Glutamatergic neuron (in vitro differentiated cells): ENCODE measurements around the gene PTPRH. TPM values are rescaled to one million over a fixed set of nuclear protein-coding genes. Genes with fewer than 3 reads are reported as not detected.

ENCODE experiments used
- DNase-seq: peaks from one replicate; pipeline ENCODE4 v3.0.0; 2022
- H3K27ac Mint-ChIP-seq: one replicate; pipeline ENCODE4 v1.8.0; 2020; ENCODE audit warnings: mild to moderate bottlenecking, mixed read lengths, inconsistent platforms; ENCODE audit not compliant: unreplicated experiment
- H3K27me3 Mint-ChIP-seq: one replicate; pipeline ENCODE4 v1.8.0; 2020; ENCODE audit warnings: mild to moderate bottlenecking, moderate library complexity, mixed read lengths, inconsistent platforms; ENCODE audit not compliant: unreplicated experiment
- H3K36me3 Mint-ChIP-seq: one replicate; pipeline ENCODE4 v1.8.0; 2020; ENCODE audit warnings: mild to moderate bottlenecking, mixed read lengths, inconsistent platforms; ENCODE audit not compliant: unreplicated experiment
- H3K4me1 Mint-ChIP-seq: one replicate; pipeline ENCODE4 v1.8.0; 2020; ENCODE audit warnings: mild to moderate bottlenecking, low read depth, mixed read lengths, inconsistent platforms; ENCODE audit not compliant: unreplicated experiment
- H3K4me3 Mint-ChIP-seq: one replicate; pipeline ENCODE4 v1.8.0; 2020; ENCODE audit warnings: mild to moderate bottlenecking, mixed read lengths, inconsistent platforms; ENCODE audit not compliant: unreplicated experiment
- H3K9me3 Mint-ChIP-seq: one replicate; pipeline ENCODE4 v1.8.0; 2020; ENCODE audit warnings: mild to moderate bottlenecking, moderate library complexity, mixed read lengths, inconsistent platforms; ENCODE audit not compliant: unreplicated experiment
- total RNA-seq: library from RNA; stranded (reverse); fragmentation: NEBNext Ultra II Directional; extraction: Animal tissue kit (Norgen Biotek cat#: 25700); gene quantifications from one replicate; pipeline ENCODE4 v1.2.1, GENCODE V29; 2021; ENCODE audit not compliant: unreplicated experiment
- TF ChIP-seq, protein P1 (sequence below): fragments of 200-600 bp; sonication (generic); IDR thresholded peaks from one replicate; pipeline ENCODE4 v1.5.0; 2021; ENCODE audit not compliant: partially characterized antibody, unreplicated experiment

PTPRH gene
- total RNA-seq, 1 donor from 2014 or later = 7.4 TPM

DNA sequence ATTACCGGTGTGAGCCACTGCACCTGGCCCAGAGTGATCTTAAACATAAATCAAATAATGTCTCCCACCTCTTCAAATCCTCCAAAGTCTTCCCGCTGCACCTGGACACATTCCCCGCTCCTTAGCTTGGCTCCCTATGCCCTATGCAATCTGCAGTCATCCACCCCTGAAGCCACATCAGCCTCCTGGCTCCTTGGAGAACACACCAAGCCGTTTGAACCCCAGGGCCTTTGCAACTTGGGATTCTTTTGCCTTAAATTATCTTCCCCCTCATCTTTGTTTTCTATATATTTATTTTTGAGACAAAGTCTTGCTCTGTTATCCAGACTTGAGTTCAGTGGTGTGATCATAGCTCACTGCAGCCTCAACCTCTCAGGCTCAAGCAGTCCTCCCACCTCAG, 40.2 kb downstream of the PTPRH start:
- H3K4me3 Mint-ChIP-seq = no peak overlapping the region
- H3K9me3 Mint-ChIP-seq = peaks cover 7% of the 10 kb centered on the region
- H3K27me3 Mint-ChIP-seq = peaks cover 27% of the 10 kb centered on the region

DNA sequence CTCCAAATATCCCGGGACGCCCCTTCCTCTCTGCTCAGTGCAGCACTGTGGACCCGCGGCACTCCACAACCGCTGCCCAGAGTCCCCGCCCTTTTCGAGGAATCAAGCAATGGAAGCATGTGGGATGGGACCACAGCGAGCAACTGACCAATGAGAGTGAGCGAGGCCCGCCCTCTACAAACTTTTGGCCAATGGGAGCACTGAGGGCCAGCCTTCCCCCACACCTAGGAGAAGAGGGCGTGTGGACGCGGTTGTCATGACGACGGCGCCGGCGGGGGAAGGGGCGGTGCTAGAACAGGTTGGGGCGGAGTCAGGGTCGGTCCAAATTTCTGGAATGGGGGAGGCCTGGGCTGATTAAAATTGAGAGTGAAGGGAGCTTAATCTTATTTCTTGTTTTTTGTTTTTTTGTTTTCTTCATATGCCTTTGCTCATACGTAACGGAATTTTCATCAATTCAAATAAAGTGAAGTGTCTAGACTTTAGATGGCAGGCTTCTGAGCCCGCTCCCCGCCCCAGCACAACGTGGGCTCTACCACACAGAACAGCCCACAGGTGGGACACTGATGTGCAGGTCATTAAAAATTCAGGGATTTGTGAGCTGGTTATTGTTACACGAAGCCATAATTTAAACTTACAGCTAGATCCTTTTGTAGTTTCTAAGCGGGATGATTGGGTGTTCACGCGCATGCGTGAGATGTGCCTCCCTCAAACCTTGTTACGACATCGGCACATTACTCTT, 42.6 kb downstream of the PTPRH start, which contains the start of gene DNAAF3:
TSS of gene DNAAF3 (minus strand) at position 84 of the 739 bp plus-strand sequence. CDS start 200 bp downstream, outside the sequence.
- H3K27me3 Mint-ChIP-seq = peaks cover 17% of the 10 kb centered on the region
- no peaks in the 10 kb centered on the region for H3K36me3 Mint-ChIP-seq
- peaks cover 3% of the 10 kb centered on the region for H3K9me3 Mint-ChIP-seq
- peak within 1 kb of the TSS; percentile 99 for H3K4me3 Mint-ChIP-seq
- H3K27ac Mint-ChIP-seq = peak within 1 kb of the TSS; percentile 86
- DNase-seq = peak; percentile 98
- no peaks in the 10 kb centered on the region for H3K4me1 Mint-ChIP-seq
- TF ChIP-seq, protein P1, sequence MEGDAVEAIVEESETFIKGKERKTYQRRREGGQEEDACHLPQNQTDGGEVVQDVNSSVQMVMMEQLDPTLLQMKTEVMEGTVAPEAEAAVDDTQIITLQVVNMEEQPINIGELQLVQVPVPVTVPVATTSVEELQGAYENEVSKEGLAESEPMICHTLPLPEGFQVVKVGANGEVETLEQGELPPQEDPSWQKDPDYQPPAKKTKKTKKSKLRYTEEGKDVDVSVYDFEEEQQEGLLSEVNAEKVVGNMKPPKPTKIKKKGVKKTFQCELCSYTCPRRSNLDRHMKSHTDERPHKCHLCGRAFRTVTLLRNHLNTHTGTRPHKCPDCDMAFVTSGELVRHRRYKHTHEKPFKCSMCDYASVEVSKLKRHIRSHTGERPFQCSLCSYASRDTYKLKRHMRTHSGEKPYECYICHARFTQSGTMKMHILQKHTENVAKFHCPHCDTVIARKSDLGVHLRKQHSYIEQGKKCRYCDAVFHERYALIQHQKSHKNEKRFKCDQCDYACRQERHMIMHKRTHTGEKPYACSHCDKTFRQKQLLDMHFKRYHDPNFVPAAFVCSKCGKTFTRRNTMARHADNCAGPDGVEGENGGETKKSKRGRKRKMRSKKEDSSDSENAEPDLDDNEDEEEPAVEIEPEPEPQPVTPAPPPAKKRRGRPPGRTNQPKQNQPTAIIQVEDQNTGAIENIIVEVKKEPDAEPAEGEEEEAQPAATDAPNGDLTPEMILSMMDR = no peak

More for the DNA sequence above, 40.2 kb downstream of the PTPRH start:
- TF ChIP-seq, protein P1 = no peak
- Mint-ChIP-seq H3K4me1 (peaks cover 8% of the 10 kb centered on the region), H3K27ac (no peak overlapping the region), H3K36me3 (no peaks in the 10 kb centered on the region)
- DNase-seq = no peak

DNA sequence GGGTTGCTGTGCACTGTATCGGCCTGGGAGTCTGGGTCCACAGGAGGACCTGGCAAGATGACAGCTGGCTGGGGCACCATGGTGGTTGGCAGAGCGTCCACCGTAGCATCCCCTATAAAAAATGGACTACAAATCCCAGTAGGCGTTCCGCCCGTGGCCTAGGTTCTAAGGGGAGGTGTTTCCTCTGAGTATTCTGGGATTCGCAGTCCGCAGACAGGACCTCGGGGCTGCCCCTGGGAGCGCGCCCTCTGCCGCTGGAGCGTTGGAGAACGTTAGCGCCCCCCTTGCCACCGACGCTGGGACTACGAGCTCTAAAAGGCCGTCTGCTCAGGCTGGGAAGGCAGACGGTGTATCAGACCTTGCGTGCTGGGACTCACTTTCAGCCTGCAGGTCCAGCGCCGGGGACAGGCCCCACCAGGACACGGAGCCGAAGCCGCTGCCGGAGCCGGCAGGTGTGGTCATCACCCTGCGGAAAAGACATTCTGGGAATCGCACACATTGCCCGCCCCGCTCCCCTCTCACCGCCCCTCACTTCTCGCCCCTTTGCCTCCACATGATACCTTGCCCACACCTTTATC, 43.3 kb downstream of the PTPRH start:
- Mint-ChIP-seq H3K27me3 (peaks cover 17% of the 10 kb centered on the region), H3K4me3 (peak overlapping the region; percentile 99), H3K4me1 (no peaks in the 10 kb centered on the region), H3K36me3 (no peaks in the 10 kb centered on the region), H3K27ac (peak overlapping the region; percentile 86), H3K9me3 (peaks cover 3% of the 10 kb centered on the region)
- TF ChIP-seq, protein P1 = peak; percentile 29
- peak; percentile 88 for DNase-seq

DNA sequence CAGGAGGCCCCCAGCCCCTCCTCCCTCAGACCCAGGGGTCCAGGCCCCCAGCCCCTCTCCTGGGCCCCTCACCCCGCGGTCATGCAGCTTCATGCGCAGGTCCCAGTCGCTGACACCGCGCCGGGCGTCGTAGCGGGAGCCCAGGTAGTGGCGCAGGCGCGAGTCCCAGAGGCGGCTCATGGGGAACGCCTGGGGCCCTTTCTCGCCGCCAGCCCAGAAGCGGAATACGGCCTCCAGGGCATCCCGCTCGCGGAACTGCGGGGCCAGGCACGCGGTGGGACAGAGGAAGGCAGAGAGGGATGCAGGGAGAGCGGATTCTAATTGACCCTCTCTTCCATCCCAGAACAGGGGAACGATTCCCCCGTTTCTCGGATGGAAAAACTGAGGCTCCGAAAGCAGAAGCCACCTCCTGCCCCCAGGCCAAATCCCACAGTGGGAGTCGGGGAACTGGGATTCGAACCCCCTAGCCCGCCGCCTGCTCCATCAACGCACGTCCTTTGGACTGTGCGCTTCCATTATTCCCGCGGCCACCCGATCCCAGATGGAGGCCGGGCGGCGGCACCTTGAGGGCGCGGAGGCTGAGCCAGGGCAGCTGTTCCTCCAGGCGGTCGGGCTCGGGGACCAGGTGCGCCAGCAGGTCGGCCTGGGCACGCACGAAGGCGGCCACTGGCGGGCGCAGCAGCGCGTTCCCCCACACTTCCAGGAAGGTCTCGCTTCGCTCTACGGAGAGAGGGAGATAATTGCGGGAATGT, 47.6 kb downstream of the PTPRH start:
- no peak overlapping the region for H3K27ac Mint-ChIP-seq
- H3K27me3 Mint-ChIP-seq = peaks cover 13% of the 10 kb centered on the region
- H3K4me3 Mint-ChIP-seq = no peak overlapping the region
- DNase-seq = no peak
- peaks cover 1% of the 10 kb centered on the region for H3K4me1 Mint-ChIP-seq
- no peaks in the 10 kb centered on the region for H3K36me3 Mint-ChIP-seq
- TF ChIP-seq, protein P1 = no peak
- H3K9me3 Mint-ChIP-seq = peaks cover 7% of the 10 kb centered on the region
